IMR-90 (cell line): ENCODE measurements around the gene COL4A2. TPM values are rescaled to one million over a fixed set of nuclear protein-coding genes. Genes with fewer than 3 reads are reported as not detected.

Source experiments
- ATAC-seq: fragments of 200-7000 bp; cut with Tn5 transposase; 2 replicates; pipeline ENCODE4 v1.9.1; 2020; ENCODE audit warnings: low read depth, mild to moderate bottlenecking, moderate library complexity
- BruUV-seq: library from RNA; stranded (reverse); fragments of 400-500 nt; replicated peaks from 2 replicates; lab custom pipeline; 2021; lab: Mats Ljungman, UMichigan
- CTCF ChIA-PET: fragments of 300-600 bp; formaldehyde crosslinking; extraction: SDS; loops from one replicate; lab custom pipeline; 2021; ENCODE audit warnings: antibody characterized with exemption; lab: Yijun Ruan, JAX
- POLR2A ChIA-PET: fragments of 300-600 bp; sonication (Branson Sonifier 250); formaldehyde crosslinking; loops from one replicate; lab custom pipeline; 2022; ENCODE audit warnings: antibody characterized with exemption; ENCODE audit not compliant: unreplicated experiment; lab: Charles Lee
- DNase-seq: peaks from one replicate; pipeline ENCODE4 v3.0.0; 2013
- H2AFZ ChIP-seq: replicated peaks from 2 replicates; pipeline ENCODE3; 2013; ENCODE audit warnings: low read length, mild to moderate bottlenecking; ENCODE audit not compliant: poor library complexity
- H2AK5ac ChIP-seq: 2 replicates; pipeline ENCODE4 v1.6.1; 2013; ENCODE audit warnings: low read depth, low read length, inconsistent platforms
- H2AK9ac ChIP-seq: replicated peaks from 2 replicates; pipeline ENCODE3; 2013; ENCODE audit warnings: mild to moderate bottlenecking, low read depth, low read length, moderate library complexity; ENCODE audit not compliant: poor library complexity
- H2BK120ac ChIP-seq: 2 replicates; pipeline ENCODE4 v1.6.1; 2013; ENCODE audit warnings: low read depth, low read length, inconsistent platforms
- H2BK15ac ChIP-seq: 3 replicates; pipeline ENCODE4 v1.6.1; 2013; ENCODE audit warnings: low read depth, low read length, inconsistent platforms
- H2BK20ac ChIP-seq: 2 replicates; pipeline ENCODE4 v1.6.1; 2013; ENCODE audit warnings: low read depth, mild to moderate bottlenecking, inconsistent platforms, low read length, moderate library complexity
- H2BK5ac ChIP-seq: 2 replicates; pipeline ENCODE4 v1.6.1; 2013; ENCODE audit warnings: mild to moderate bottlenecking, low read depth, low read length, inconsistent platforms; ENCODE audit not compliant: poor library complexity, severe bottlenecking
- H3K14ac ChIP-seq: replicated peaks from 2 replicates; pipeline ENCODE4 v1.6.1; 2013; ENCODE audit warnings: low read depth, low read length, inconsistent platforms
- H3K18ac ChIP-seq: 2 replicates; pipeline ENCODE4 v1.6.1; 2013; ENCODE audit warnings: low read depth, low read length, control low read depth
- H3K23ac ChIP-seq: 2 replicates; pipeline ENCODE4 v1.6.1; 2013; ENCODE audit warnings: low read depth, low read length, inconsistent platforms
- H3K27ac ChIP-seq: 2 replicates; pipeline ENCODE4 v1.5.1; 2013; ENCODE audit warnings: mild to moderate bottlenecking, control low read depth, low read length; ENCODE audit not compliant: insufficient read depth
- H3K27me3 ChIP-seq: 2 replicates; pipeline ENCODE4 v1.6.1; 2013; ENCODE audit warnings: low read length; ENCODE audit not compliant: control insufficient read depth, insufficient read depth
- H3K36me3 ChIP-seq: 2 replicates; pipeline ENCODE4 v1.6.1; 2013; ENCODE audit warnings: low read length, mixed read lengths; ENCODE audit not compliant: control insufficient read depth, insufficient read depth
- H3K4ac ChIP-seq: 2 replicates; pipeline ENCODE4 v1.6.1; 2013; ENCODE audit warnings: low read depth, low read length, inconsistent platforms
- H3K4me1 ChIP-seq: 2 replicates; pipeline ENCODE4 v1.6.1; 2013; ENCODE audit warnings: low read length, mixed read lengths; ENCODE audit not compliant: control insufficient read depth, insufficient read depth
- H3K4me2 ChIP-seq: 2 replicates; pipeline ENCODE4 v1.6.1; 2013; ENCODE audit warnings: low read depth, mild to moderate bottlenecking, control low read depth, low read length, moderate library complexity
- H3K4me3 ChIP-seq: 2 replicates; pipeline ENCODE4 v1.5.1; 2013; ENCODE audit warnings: low read depth, mild to moderate bottlenecking, control low read depth, low read length, moderate library complexity; ENCODE audit not compliant: insufficient read depth
- H3K56ac ChIP-seq: 2 replicates; pipeline ENCODE4 v1.6.1; 2013; ENCODE audit warnings: low read length, inconsistent platforms; ENCODE audit not compliant: insufficient read depth; ENCODE audit errors: extremely low read depth
- H3K79me1 ChIP-seq, 2 experiments: 2 replicates each; pipeline ENCODE4 v1.6.1; 2013; ENCODE audit warnings: low read length in 2 of 2, inconsistent platforms in 1 of 2, low read depth in 1 of 2
- H3K9ac ChIP-seq: 2 replicates; pipeline ENCODE4 v1.6.1; 2013; ENCODE audit warnings: low read depth, low read length, control low read depth
- H3K9me1 ChIP-seq: 2 replicates; pipeline ENCODE4 v1.6.1; 2013; ENCODE audit warnings: low read length, inconsistent platforms; ENCODE audit not compliant: insufficient read depth
- H3K9me3 ChIP-seq: 2 replicates; pipeline ENCODE4 v1.6.1; 2013; ENCODE audit warnings: low read length; ENCODE audit not compliant: control insufficient read depth, insufficient read depth
- H4K20me1 ChIP-seq: 2 replicates; pipeline ENCODE4 v1.6.1; 2013; ENCODE audit warnings: low read length, inconsistent platforms; ENCODE audit not compliant: insufficient read depth
- H4K5ac ChIP-seq: 2 replicates; pipeline ENCODE4 v1.6.1; 2013; ENCODE audit warnings: mild to moderate bottlenecking, low read depth, low read length, control low read depth
- H4K8ac ChIP-seq, 2 experiments: 2 replicates each; pipeline ENCODE4 v1.6.1; 2013; ENCODE audit warnings: low read depth in 2 of 2, low read length in 2 of 2, control low read depth in 1 of 2, inconsistent platforms in 1 of 2
- H4K91ac ChIP-seq: 2 replicates; pipeline ENCODE4 v1.6.1; 2013; ENCODE audit warnings: low read depth, low read length, inconsistent platforms; ENCODE audit not compliant: insufficient read depth
- BHLHE40 ChIP-seq: fragments of 150-350 bp; IDR thresholded peaks from 2 replicates; pipeline ENCODE4 v1.6.1; 2016; ENCODE audit warnings: mild to moderate bottlenecking, low read depth, low read length
- CEBPB ChIP-seq: IDR thresholded peaks from 2 replicates; pipeline ENCODE4 v1.6.1; 2012; ENCODE audit warnings: low read depth, low read length, improper control_type of control experiment
- CHD1 ChIP-seq: IDR thresholded peaks from 2 replicates; pipeline ENCODE4 v1.6.1; 2012; ENCODE audit warnings: low read depth, low read length, improper control_type of control experiment
- FOS ChIP-seq: fragments of 150-350 bp; IDR thresholded peaks from 2 replicates; pipeline ENCODE4 v1.6.1; 2016; ENCODE audit warnings: low read depth, low read length
- MAFK ChIP-seq: IDR thresholded peaks from 2 replicates; pipeline ENCODE4 v1.6.1; 2012; ENCODE audit warnings: low read depth, low read length, improper control_type of control experiment
- MAZ ChIP-seq: IDR thresholded peaks from 2 replicates; pipeline ENCODE4 v1.6.1; 2012; ENCODE audit warnings: low read depth, mild to moderate bottlenecking, low read length, improper control_type of control experiment, moderate library complexity, borderline replicate concordance
- MXI1 ChIP-seq: IDR thresholded peaks from 2 replicates; pipeline ENCODE4 v1.6.1; 2012; ENCODE audit warnings: low read depth, mild to moderate bottlenecking, low read length, moderate library complexity, borderline replicate concordance
- NFE2L2 ChIP-seq: fragments of 150-350 bp; IDR thresholded peaks from 2 replicates; pipeline ENCODE4 v1.6.1; 2016; ENCODE audit warnings: low read depth, mild to moderate bottlenecking, low read length
- POLR2A ChIP-seq: IDR thresholded peaks from 2 replicates; pipeline ENCODE4 v1.6.1; 2012; ENCODE audit warnings: mild to moderate bottlenecking, low read depth, low read length
- RAD21 ChIP-seq: IDR thresholded peaks from 2 replicates; pipeline ENCODE4 v1.6.1; 2012; ENCODE audit warnings: low read length, improper control_type of control experiment
- RCOR1 ChIP-seq: IDR thresholded peaks from 2 replicates; pipeline ENCODE4 v1.6.1; 2012; ENCODE audit warnings: mild to moderate bottlenecking, low read length, improper control_type of control experiment; ENCODE audit not compliant: insufficient replicate concordance
- RFX5 ChIP-seq: IDR thresholded peaks from 2 replicates; pipeline ENCODE4 v1.8.0; 2012; ENCODE audit warnings: low read depth, mild to moderate bottlenecking, low read length, moderate library complexity
- SMC3 ChIP-seq: fragments of 150-350 bp; IDR thresholded peaks from 2 replicates; pipeline ENCODE4 v1.6.1; 2016; ENCODE audit warnings: low read depth, mild to moderate bottlenecking, antibody characterized with exemption, low read length, moderate library complexity
- USF2 ChIP-seq: fragments of 150-350 bp; IDR thresholded peaks from 2 replicates; pipeline ENCODE4 v1.6.1; 2017; ENCODE audit warnings: mild to moderate bottlenecking, antibody characterized with exemption, low read length, low read depth
- WGBS, 2 experiments: methylation state at CpG; one replicate each; pipeline versions ENCODE4 v1.1.5 to v1.1.7; 2013; ENCODE audit warnings: missing lambda C conversion rate in 2 of 2; ENCODE audit not compliant: insufficient read length in 1 of 2; ENCODE audit errors: extremely low coverage in 2 of 2; 5-methylcytosine and 5-hydroxymethylcytosine counted together
- dilution Hi-C: fragments of 300-500 bp; cut with HindIII; formaldehyde crosslinking; loops from one replicate; pipeline ENCODE4 v1.14.3; 2018; ENCODE audit warnings: low sequenced_read_pairs; ENCODE audit not compliant: unreplicated experiment
- in situ Hi-C: fragments of 300-500 bp; cut with MboI; formaldehyde crosslinking; loops from 3 replicates; pipeline ENCODE4 v1.14.3; 2019; ENCODE audit warnings: low sequenced_read_pairs, inconsistent platforms, mixed read lengths
- intact Hi-C: fragments of 100-400 bp; cut with micrococcal nuclease; formaldehyde crosslinking; loops from 2 replicates; pipeline ENCODE4 v1.10.0; 2022
- polyA plus RNA-seq, 3 experiments: library from polyadenylated mRNA; depleted of rRNA; stranded (reverse); fragments of >200 nt; gene quantifications; 2 replicates each; pipeline ENCODE4 v1.2.3, GENCODE V29; 2012; ENCODE audit warnings: low replicate concordance in 1 of 3
- total RNA-seq: library from RNA; depleted of rRNA; stranded (reverse); fragments of >200 nt; gene quantifications from 2 replicates; pipeline ENCODE4 v1.2.3, GENCODE V29; 2012
- TF ChIP-seq, protein P1 (sequence below): conservative IDR thresholded peaks from 2 replicates; pipeline ENCODE4 v1.5.1; 2012; ENCODE audit warnings: mild to moderate bottlenecking, low read depth, low read length, improper control_type of control experiment
- TF ChIP-seq, protein P2 (sequence below): fragments of 150-350 bp; IDR thresholded peaks from 2 replicates; pipeline ENCODE4 v1.6.1; 2016; ENCODE audit warnings: low read depth, mild to moderate bottlenecking, low read length, moderate library complexity, borderline replicate concordance

The COL4A2 gene
- total and polyA plus RNA-seq, 2 of the 4 experiments (the other 2 are of a cell fraction), result 90.7 to 457 TPM

GRCh38 chr13:110462091-110462490 lies 155.0 kb downstream of the COL4A2 start:
- H2AK5ac ChIP-seq, result no peak overlapping the region
- H3K9ac ChIP-seq, result no peak overlapping the region
- H3K79me1 ChIP-seq, result peaks cover 9 to 29% of the 10 kb centered on the region in 2 experiments
- H3K4me2 ChIP-seq, result no peak overlapping the region
- no peak for DNase-seq
- H4K8ac ChIP-seq, result no peak overlapping the region
- peaks cover 7% of the 10 kb centered on the region; the same call in 1 of the 2 replicates for H3K9me1 ChIP-seq
- no TSS peak for BruUV-seq
- no peak overlapping the region for H2AK9ac ChIP-seq
- H2BK5ac ChIP-seq, result no peak overlapping the region
- H4K5ac ChIP-seq, result no peak overlapping the region
- H3K27me3 ChIP-seq, result no peaks in the 10 kb centered on the region
- no peak overlapping the region for H3K23ac ChIP-seq
- H3K4ac ChIP-seq, result no peak overlapping the region
- no peak overlapping the region for H3K14ac ChIP-seq
- peaks cover 84% of the 10 kb centered on the region for H3K36me3 ChIP-seq
- CTCF ChIA-PET, result interaction anchor here (0.7 kb wide), 1 partner anchor 59 kb away, joined by 3 read pairs; no protein-coding TSS in a partner anchor
- WGBS, 2 experiments, result 89% methylated on average over 12 of the region's 15 CpGs; no CpG with 5 or more reads in 1 of the 2 experiments
- no peak overlapping the region for H4K91ac ChIP-seq
- H2BK15ac ChIP-seq, result no peak overlapping the region
- H3K27ac ChIP-seq, result no peak overlapping the region
- in situ Hi-C loops, result no loop called here
- H2BK20ac ChIP-seq, result no peak overlapping the region
- H3K18ac ChIP-seq, result no peak overlapping the region
- POLR2A ChIA-PET, result no interaction called here
- dilution Hi-C loops, result no loop called here
- no peaks in the 10 kb centered on the region for H3K4me1 ChIP-seq
- intact Hi-C loops, result no loop called here
- H3K4me3 ChIP-seq, result no peak overlapping the region
- H3K9me3 ChIP-seq, result no peaks in the 10 kb centered on the region
- H2AFZ ChIP-seq, result no peak overlapping the region
- H4K20me1 ChIP-seq, result peaks cover 10% of the 10 kb centered on the region
- no peak for ATAC-seq
- TF ChIP-seq CEBPB (no peak), FOS (no peak), NFE2L2 (no peak), POLR2A (no peak), MAZ (no peak), SMC3 (no peak), MXI1 (no peak), RCOR1 (no peak), MAFK (no peak), CHD1 (no peak), USF2 (no peak), BHLHE40 (no peak), RFX5 (no peak), RAD21 (no peak)
- TF ChIP-seq, protein P1, sequence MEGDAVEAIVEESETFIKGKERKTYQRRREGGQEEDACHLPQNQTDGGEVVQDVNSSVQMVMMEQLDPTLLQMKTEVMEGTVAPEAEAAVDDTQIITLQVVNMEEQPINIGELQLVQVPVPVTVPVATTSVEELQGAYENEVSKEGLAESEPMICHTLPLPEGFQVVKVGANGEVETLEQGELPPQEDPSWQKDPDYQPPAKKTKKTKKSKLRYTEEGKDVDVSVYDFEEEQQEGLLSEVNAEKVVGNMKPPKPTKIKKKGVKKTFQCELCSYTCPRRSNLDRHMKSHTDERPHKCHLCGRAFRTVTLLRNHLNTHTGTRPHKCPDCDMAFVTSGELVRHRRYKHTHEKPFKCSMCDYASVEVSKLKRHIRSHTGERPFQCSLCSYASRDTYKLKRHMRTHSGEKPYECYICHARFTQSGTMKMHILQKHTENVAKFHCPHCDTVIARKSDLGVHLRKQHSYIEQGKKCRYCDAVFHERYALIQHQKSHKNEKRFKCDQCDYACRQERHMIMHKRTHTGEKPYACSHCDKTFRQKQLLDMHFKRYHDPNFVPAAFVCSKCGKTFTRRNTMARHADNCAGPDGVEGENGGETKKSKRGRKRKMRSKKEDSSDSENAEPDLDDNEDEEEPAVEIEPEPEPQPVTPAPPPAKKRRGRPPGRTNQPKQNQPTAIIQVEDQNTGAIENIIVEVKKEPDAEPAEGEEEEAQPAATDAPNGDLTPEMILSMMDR, result no peak
- TF ChIP-seq, protein P2, sequence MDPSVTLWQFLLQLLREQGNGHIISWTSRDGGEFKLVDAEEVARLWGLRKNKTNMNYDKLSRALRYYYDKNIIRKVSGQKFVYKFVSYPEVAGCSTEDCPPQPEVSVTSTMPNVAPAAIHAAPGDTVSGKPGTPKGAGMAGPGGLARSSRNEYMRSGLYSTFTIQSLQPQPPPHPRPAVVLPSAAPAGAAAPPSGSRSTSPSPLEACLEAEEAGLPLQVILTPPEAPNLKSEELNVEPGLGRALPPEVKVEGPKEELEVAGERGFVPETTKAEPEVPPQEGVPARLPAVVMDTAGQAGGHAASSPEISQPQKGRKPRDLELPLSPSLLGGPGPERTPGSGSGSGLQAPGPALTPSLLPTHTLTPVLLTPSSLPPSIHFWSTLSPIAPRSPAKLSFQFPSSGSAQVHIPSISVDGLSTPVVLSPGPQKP, result no peak
- H3K56ac ChIP-seq, result no peak overlapping the region
- H2BK120ac ChIP-seq, result no peak overlapping the region
